ENCODE data around the gene ICA1L. TPM values are rescaled to one million over a fixed set of nuclear protein-coding genes. Genes with fewer than 3 reads are reported as not detected.

The ICA1L gene
- total RNA-seq, 1 experiment from 2014 or later, result 3.2 TPM

DNA sequence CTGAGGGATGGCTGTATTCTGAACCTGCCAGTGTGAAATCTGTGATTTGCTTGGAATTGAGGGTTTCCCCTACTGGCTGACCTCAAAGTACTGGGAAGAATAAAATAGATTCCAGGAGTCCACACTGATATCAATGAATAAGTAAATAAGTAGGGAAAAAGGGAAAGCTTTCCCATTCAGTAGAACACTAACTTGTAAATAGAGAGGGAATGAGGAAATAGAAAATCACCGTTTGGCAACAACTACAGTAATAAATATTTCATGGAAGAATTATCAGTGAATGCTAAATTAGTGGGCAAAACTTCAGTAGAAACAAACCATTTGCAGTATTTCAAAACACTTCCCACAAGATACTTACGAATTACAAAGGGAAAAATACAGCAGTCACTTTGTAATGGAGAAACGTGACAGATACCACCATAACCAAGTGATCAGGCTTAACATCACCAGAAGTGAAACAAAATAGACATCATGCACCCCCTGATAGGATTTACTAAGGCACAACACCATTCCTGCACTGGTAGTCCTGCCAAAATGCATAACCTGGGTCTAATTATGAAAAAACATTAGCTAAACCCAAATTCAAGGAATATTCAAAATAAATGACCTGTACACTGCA is 88.5 kb downstream of the ICA1L start:
- TF ChIP-seq EZH2 (IDR thresholded peaks at IDR 0.05; ENCODE audit: borderline replicate concordance, low read depth, low read length, poor library complexity, severe bottlenecking), result no peak
- TF ChIP-seq, protein P1, sequence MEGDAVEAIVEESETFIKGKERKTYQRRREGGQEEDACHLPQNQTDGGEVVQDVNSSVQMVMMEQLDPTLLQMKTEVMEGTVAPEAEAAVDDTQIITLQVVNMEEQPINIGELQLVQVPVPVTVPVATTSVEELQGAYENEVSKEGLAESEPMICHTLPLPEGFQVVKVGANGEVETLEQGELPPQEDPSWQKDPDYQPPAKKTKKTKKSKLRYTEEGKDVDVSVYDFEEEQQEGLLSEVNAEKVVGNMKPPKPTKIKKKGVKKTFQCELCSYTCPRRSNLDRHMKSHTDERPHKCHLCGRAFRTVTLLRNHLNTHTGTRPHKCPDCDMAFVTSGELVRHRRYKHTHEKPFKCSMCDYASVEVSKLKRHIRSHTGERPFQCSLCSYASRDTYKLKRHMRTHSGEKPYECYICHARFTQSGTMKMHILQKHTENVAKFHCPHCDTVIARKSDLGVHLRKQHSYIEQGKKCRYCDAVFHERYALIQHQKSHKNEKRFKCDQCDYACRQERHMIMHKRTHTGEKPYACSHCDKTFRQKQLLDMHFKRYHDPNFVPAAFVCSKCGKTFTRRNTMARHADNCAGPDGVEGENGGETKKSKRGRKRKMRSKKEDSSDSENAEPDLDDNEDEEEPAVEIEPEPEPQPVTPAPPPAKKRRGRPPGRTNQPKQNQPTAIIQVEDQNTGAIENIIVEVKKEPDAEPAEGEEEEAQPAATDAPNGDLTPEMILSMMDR (conservative IDR thresholded peaks at IDR 0.05; ENCODE audit: low read depth, low read length), result no peak
- ChIA-PET POLR2A (ENCODE audit: low non-redundant PET) (no interaction called here), CTCF (no interaction called here)
- H3K36me3 ChIP-seq (ENCODE audit: insufficient read depth, low read length, poor library complexity, severe bottlenecking), result no peaks in the 10 kb centered on the region
- DNase-seq (ENCODE audit: low spot score), result no peak
- no peak overlapping the region for H3K4me3 ChIP-seq (ENCODE audit: low read depth, low read length, poor library complexity, severe bottlenecking)
- H3K4me1 ChIP-seq (ENCODE audit: insufficient read depth, low read length, poor library complexity, severe bottlenecking), result peaks cover 3% of the 10 kb centered on the region
- no TSS peak for BruUV-seq (replicated peaks)
- intact Hi-C loops (cut with micrococcal nuclease; ENCODE audit: unreplicated experiment), result no loop called here
- no peak overlapping the region for H3K27ac ChIP-seq (ENCODE audit: low read depth, low read length, poor library complexity, severe bottlenecking)
- H3K9me3 ChIP-seq (ENCODE audit: low read depth, low read length, poor library complexity, severe bottlenecking), result no peaks in the 10 kb centered on the region
- no peaks in the 10 kb centered on the region for H3K27me3 ChIP-seq (replicated peaks; ENCODE audit: insufficient read depth, low read depth, low read length, poor library complexity)

DNA sequence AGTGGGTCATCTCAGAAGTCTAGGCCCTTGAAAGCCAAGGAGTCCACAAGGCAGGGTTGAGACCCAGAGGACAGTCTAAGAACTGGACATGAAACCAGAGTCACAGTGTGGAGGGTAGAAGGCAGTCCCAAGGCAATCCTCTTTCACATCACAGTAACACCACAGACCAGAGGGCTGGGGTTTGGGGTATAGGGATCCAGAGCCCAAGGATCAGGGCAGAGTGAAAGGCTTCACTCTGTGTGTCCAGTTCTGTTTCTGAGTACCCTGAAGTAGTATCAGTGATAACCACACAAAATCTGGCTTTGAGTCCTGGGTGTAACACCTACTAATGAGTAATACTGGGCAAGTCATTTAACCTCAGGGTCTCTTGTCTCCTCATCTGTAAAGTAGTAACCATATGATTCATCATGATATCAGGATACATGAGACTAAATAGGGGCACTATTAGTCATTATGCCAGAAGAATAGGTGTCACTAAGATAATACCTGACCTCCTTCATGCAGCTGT is 91.0 kb downstream of the ICA1L start:
- peaks cover 3% of the 10 kb centered on the region for H3K4me1 ChIP-seq (ENCODE audit: insufficient read depth, low read length, poor library complexity, severe bottlenecking)
- no peaks in the 10 kb centered on the region for H3K27me3 ChIP-seq (replicated peaks; ENCODE audit: insufficient read depth, low read depth, low read length, poor library complexity)
- intact Hi-C loops (cut with micrococcal nuclease; ENCODE audit: unreplicated experiment), result no loop called here
- H3K27ac ChIP-seq (ENCODE audit: low read depth, low read length, poor library complexity, severe bottlenecking), result no peak overlapping the region
- BruUV-seq (replicated peaks), result no TSS peak
- ChIA-PET CTCF (no interaction called here), POLR2A (ENCODE audit: low non-redundant PET) (no interaction called here)
- DNase-seq (ENCODE audit: low spot score), result no peak
- H3K4me3 ChIP-seq (ENCODE audit: low read depth, low read length, poor library complexity, severe bottlenecking), result no peak overlapping the region
- no peaks in the 10 kb centered on the region for H3K9me3 ChIP-seq (ENCODE audit: low read depth, low read length, poor library complexity, severe bottlenecking)
- H3K36me3 ChIP-seq (ENCODE audit: insufficient read depth, low read length, poor library complexity, severe bottlenecking), result no peaks in the 10 kb centered on the region
- TF ChIP-seq, protein P1 (conservative IDR thresholded peaks at IDR 0.05; ENCODE audit: low read depth, low read length), result no peak
- TF ChIP-seq EZH2 (IDR thresholded peaks at IDR 0.05; ENCODE audit: borderline replicate concordance, low read depth, low read length, poor library complexity, severe bottlenecking), result no peak

DNA sequence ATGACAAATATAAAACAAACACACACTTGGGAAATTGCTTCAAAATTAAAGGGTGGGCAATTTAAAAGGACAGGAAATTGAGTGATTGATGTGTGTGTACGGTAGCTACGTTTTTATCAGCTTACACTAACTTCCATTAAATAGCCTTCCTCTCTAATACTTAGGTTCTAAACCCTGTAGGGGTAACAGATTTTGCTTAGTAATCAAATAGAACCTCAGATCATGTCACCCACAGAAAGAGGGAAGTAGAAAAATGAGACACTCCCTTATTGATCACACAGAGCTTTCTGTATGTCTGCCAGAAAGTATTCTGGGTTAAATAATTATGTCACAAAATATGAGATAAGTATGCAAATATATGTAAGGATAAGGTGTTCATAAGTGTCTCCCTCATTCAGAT is 93.3 kb downstream of the ICA1L start:
- DNase-seq (ENCODE audit: low spot score), result no peak
- no peaks in the 10 kb centered on the region for H3K9me3 ChIP-seq (ENCODE audit: low read depth, low read length, poor library complexity, severe bottlenecking)
- ChIA-PET CTCF (no interaction called here), POLR2A (ENCODE audit: low non-redundant PET) (no interaction called here)
- no peaks in the 10 kb centered on the region for H3K36me3 ChIP-seq (ENCODE audit: insufficient read depth, low read length, poor library complexity, severe bottlenecking)
- H3K4me1 ChIP-seq (ENCODE audit: insufficient read depth, low read length, poor library complexity, severe bottlenecking), result peaks cover 1% of the 10 kb centered on the region
- BruUV-seq (replicated peaks), result no TSS peak
- intact Hi-C loops (cut with micrococcal nuclease; ENCODE audit: unreplicated experiment), result no loop called here
- TF ChIP-seq, protein P1 (conservative IDR thresholded peaks at IDR 0.05; ENCODE audit: low read depth, low read length), result no peak
- no peak for TF ChIP-seq EZH2 (IDR thresholded peaks at IDR 0.05; ENCODE audit: borderline replicate concordance, low read depth, low read length, poor library complexity, severe bottlenecking)
- no peak overlapping the region for H3K27ac ChIP-seq (ENCODE audit: low read depth, low read length, poor library complexity, severe bottlenecking)
- H3K27me3 ChIP-seq (replicated peaks; ENCODE audit: insufficient read depth, low read depth, low read length, poor library complexity), result no peaks in the 10 kb centered on the region
- H3K4me3 ChIP-seq (ENCODE audit: low read depth, low read length, poor library complexity, severe bottlenecking), result no peak overlapping the region

Measured in A673 (cell line).